Parathyroid adenoma (tissue), 2 donors: Measurements from ENCODE around the gene ZNF691.
A peak's percentile ranks its signal among the peaks of the same experiment; 100 is the strongest.

ENCODE experiments used
- H2AFZ ChIP-seq: fragments of 300-600 bp; sonication (generic); one replicate; pipeline ENCODE4 v1.7.0; 2017; ENCODE audit warnings: antibody characterized with exemption, mild to moderate bottlenecking
- H3K27ac ChIP-seq: fragments of 300-600 bp; sonication (generic); one replicate; pipeline ENCODE4 v1.7.0; 2017
- H3K27me3 ChIP-seq: fragments of 300-600 bp; sonication (generic); one replicate; pipeline ENCODE4 v1.7.0; 2017; ENCODE audit warnings: low read length; ENCODE audit not compliant: control insufficient read depth, insufficient read depth
- H3K36me3 ChIP-seq: fragments of 300-600 bp; sonication (generic); one replicate; pipeline ENCODE4 v1.7.0; 2017; ENCODE audit warnings: low read length; ENCODE audit not compliant: control insufficient read depth, insufficient read depth
- H3K4me1 ChIP-seq: fragments of 300-600 bp; sonication (generic); one replicate; pipeline ENCODE4 v1.7.0; 2017; ENCODE audit warnings: control low read depth
- H3K4me2 ChIP-seq: fragments of 300-600 bp; sonication (generic); one replicate; pipeline ENCODE4 v1.7.0; 2017; ENCODE audit warnings: low read length
- H3K4me3 ChIP-seq: fragments of 300-600 bp; sonication (generic); one replicate; pipeline ENCODE4 v1.7.0; 2017; ENCODE audit warnings: low read depth, low read length
- H3K79me2 ChIP-seq: fragments of 300-600 bp; sonication (generic); one replicate; pipeline ENCODE4 v1.7.0; 2017; ENCODE audit warnings: control low read depth
- H3K9ac ChIP-seq: fragments of 300-600 bp; sonication (generic); one replicate; pipeline ENCODE4 v1.7.0; 2017; ENCODE audit warnings: mild to moderate bottlenecking
- H3K9me3 ChIP-seq: fragments of 300-600 bp; sonication (generic); one replicate; pipeline ENCODE4 v1.7.0; 2017; ENCODE audit warnings: low read length; ENCODE audit not compliant: control insufficient read depth
- TF ChIP-seq, protein P1 (sequence below): fragments of 300-600 bp; sonication (generic); IDR thresholded peaks from one replicate; pipeline ENCODE4 v1.7.0; 2017; ENCODE audit warnings: antibody characterized with exemption, mild to moderate bottlenecking
- donor health status: primary hyperparathyroidism.

ZNF691 gene

DNA sequence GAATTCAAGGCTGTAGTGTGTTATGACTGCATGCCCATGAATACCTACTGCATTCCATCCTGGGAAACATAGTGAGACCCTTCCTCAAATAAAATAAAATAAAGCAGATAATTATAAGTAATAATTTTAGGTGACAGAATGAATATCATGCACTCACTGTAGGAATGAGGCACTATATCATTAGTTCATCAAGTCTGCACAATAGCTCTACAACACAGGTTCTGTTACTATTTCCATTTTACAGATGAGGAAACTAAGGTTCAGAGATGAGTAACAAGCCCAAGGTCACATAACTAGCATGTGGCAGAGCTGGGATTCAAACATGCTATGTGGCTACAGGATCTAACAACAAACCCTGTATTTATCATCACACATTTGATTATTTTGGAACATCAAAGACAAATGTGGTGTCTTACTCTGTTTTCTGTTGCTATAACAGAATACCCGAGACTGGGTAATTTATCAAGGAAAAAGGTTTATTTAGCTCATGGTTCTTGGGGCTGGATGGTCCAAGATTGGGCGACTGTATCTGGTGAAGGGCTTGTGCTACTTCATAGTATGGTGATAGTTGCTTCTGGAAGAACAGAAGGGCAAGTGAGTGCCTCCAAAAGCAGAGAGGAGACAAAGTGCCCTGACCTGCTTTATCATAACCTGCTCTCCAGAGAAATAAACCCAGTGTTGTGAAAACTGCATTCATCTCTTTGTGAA is 4.8 kb upstream of the ZNF691 start:
- Histone ChIP-seq H3K9ac (no peak overlapping the region), H3K4me2 (no peak overlapping the region), H3K27ac (no peak overlapping the region), H3K4me3 (no peak overlapping the region), H3K36me3 (no peaks in the 10 kb centered on the region), H3K9me3 (no peaks in the 10 kb centered on the region), H3K4me1 (peaks cover 8% of the 10 kb centered on the region), H3K27me3 (no peaks in the 10 kb centered on the region), H2AFZ (no peak overlapping the region), H3K79me2 (no peaks in the 10 kb centered on the region)
- TF ChIP-seq, protein P1, sequence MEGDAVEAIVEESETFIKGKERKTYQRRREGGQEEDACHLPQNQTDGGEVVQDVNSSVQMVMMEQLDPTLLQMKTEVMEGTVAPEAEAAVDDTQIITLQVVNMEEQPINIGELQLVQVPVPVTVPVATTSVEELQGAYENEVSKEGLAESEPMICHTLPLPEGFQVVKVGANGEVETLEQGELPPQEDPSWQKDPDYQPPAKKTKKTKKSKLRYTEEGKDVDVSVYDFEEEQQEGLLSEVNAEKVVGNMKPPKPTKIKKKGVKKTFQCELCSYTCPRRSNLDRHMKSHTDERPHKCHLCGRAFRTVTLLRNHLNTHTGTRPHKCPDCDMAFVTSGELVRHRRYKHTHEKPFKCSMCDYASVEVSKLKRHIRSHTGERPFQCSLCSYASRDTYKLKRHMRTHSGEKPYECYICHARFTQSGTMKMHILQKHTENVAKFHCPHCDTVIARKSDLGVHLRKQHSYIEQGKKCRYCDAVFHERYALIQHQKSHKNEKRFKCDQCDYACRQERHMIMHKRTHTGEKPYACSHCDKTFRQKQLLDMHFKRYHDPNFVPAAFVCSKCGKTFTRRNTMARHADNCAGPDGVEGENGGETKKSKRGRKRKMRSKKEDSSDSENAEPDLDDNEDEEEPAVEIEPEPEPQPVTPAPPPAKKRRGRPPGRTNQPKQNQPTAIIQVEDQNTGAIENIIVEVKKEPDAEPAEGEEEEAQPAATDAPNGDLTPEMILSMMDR, result no peak

DNA sequence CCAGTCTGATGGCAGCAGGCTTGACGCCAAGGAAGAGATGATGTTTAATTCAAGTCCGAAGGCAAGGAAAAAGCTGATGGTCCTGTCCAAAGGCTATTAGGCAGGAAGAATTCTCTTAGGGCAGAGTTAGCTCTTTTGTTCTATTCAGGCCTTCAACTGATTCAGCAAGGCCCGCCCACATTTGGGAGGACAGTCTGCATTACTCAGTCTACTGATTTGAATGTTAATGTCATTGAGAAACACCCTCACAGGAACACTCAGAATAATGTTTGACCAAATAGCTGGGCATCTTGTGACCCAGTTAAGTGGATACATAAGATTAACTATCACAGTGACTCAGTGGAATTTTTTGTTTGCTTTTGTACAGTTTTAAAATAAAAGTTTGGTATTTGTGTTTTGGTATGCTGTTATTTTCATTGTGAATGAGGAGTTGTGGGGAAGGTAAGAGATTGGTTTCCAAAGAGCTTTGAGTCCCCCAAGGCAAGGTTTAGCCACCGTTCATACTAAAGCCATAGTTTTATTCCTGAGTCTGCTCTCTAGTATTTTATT is 1.7 kb upstream of the ZNF691 start:
- Histone ChIP-seq H3K36me3 (no peaks in the 10 kb centered on the region), H3K79me2 (peaks cover 3% of the 10 kb centered on the region), H3K27ac (no peak overlapping the region), H2AFZ (no peak overlapping the region), H3K4me3 (no peak overlapping the region), H3K4me2 (no peak overlapping the region), H3K9me3 (no peaks in the 10 kb centered on the region), H3K9ac (no peak overlapping the region), H3K27me3 (no peaks in the 10 kb centered on the region), H3K4me1 (peaks cover 3% of the 10 kb centered on the region)
- TF ChIP-seq, protein P1, result no peak

DNA sequence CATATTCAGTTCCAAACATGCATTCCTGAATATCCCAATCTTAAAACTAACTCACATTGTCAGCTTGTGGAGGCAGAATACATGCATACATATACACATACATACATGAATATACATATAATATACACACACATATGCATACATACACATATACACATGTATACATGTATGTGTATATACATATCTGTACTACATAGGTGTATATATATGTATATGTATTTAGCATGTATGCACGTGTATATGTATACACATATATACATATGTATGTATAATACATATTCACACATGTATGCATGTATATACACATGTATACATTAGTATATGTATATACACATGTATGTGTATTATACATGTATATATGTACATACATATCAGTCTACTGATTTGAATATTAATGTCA is 1.2 kb upstream of the ZNF691 start:
- peaks cover 3% of the 10 kb centered on the region for H3K79me2 ChIP-seq
- H2AFZ ChIP-seq, result no peak overlapping the region
- no peaks in the 10 kb centered on the region for H3K9me3 ChIP-seq
- H3K4me1 ChIP-seq, result no peaks in the 10 kb centered on the region
- no peak overlapping the region for H3K4me3 ChIP-seq
- no peak overlapping the region for H3K27ac ChIP-seq
- H3K4me2 ChIP-seq, result no peak overlapping the region
- H3K36me3 ChIP-seq, result no peaks in the 10 kb centered on the region
- H3K9ac ChIP-seq, result no peak overlapping the region
- H3K27me3 ChIP-seq, result no peaks in the 10 kb centered on the region
- TF ChIP-seq, protein P1, result no peak

DNA sequence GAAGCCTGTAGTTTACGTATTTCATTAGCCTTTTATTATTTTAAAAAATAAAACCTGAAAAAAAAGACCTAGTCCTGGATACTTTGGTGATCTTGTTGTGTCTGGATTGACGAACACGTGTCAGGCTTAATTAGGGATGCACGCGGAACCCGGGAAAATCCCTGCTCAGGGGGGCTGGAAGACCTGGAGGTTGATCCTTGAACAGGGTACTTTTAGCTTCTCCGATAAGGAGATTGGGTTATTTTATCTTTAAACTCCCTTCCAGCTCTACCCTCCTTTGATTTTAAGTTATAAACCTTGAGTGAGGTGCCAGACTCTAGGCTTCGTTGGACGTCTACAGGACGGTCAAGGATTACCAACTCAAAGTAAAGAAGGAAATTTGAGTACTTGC is 552 bp upstream of the ZNF691 start:
- Histone ChIP-seq H3K4me3 (peak overlapping the region; percentile 94), H3K4me1 (no peaks in the 10 kb centered on the region), H3K79me2 (peaks cover 3% of the 10 kb centered on the region), H3K27ac (peak overlapping the region; percentile 20), H3K4me2 (peak overlapping the region; percentile 96), H3K9ac (no peak overlapping the region), H3K27me3 (no peaks in the 10 kb centered on the region), H3K36me3 (no peaks in the 10 kb centered on the region), H2AFZ (peak overlapping the region; percentile 95), H3K9me3 (no peaks in the 10 kb centered on the region)
- TF ChIP-seq, protein P1, result no peak
